HCT116 (cell line): ENCODE measurements around the gene LSM11. TPM values are rescaled to one million over a fixed set of nuclear protein-coding genes. Genes with fewer than 3 reads are reported as not detected.

ENCODE experiments used
- ATAC-seq: fragments of 200-7000 bp; cut with Tn5 transposase; 2 replicates; pipeline ENCODE4 v1.9.1; 2020; ENCODE audit warnings: mild to moderate bottlenecking, moderate library complexity
- BruUV-seq: library from RNA; stranded (reverse); fragments of 400-500 nt; replicated peaks from 2 replicates; lab custom pipeline; 2021; lab: Mats Ljungman, UMichigan
- CTCF ChIA-PET: fragments of 300-600 bp; sonication (Branson Sonifier 250); formaldehyde crosslinking; loops from one replicate; lab custom pipeline; 2021; ENCODE audit warnings: antibody characterized with exemption; lab: Charles Lee
- POLR2A ChIA-PET: fragments of 300-600, 350-600 bp; sonication (Branson Sonifier 250); formaldehyde crosslinking; loops from one replicate; lab custom pipeline; 2021; ENCODE audit warnings: antibody characterized with exemption; lab: Charles Lee
- RAD21 ChIA-PET, 2 experiments: fragments of 300-600 bp; sonication (Branson Sonifier 250); formaldehyde crosslinking; loops; one replicate each; lab custom pipeline; 2023; ENCODE audit warnings: low total read pairs in 2 of 2; ENCODE audit not compliant: uncharacterized antibody in 2 of 2, unreplicated experiment in 2 of 2, low non-redundant PET in 1 of 2; lab: Charles Lee
- DNase-seq: peaks from one replicate; pipeline ENCODE4 v3.0.0-alpha.2; 2010; ENCODE audit warnings: low read depth, low spot score
- H2AFZ ChIP-seq: fragments of 200-600 bp; shearing (Covaris generic), sonication (generic); 2 replicates; pipeline ENCODE4 v1.6.1; 2017; ENCODE audit warnings: low read depth, mixed run types, mixed read lengths, antibody characterized with exemption, low read length; ENCODE audit not compliant: poor library complexity, severe bottlenecking
- H3K27ac ChIP-seq: 2 replicates; pipeline ENCODE4 v1.5.1; 2012; ENCODE audit warnings: low read depth, low read length
- H3K27me3 ChIP-seq: fragments of 200-600 bp; sonication (generic); 2 replicates; pipeline ENCODE4 v1.6.1; 2016; ENCODE audit warnings: mixed run types, low read length, mixed read lengths; ENCODE audit not compliant: insufficient read depth
- H3K36me3 ChIP-seq, 2 experiments: fragments of 200-500 bp in 1 of 2; fragments of 200-600 bp in 1 of 2; sonication (Bioruptor generic) in 1 of 2; sonication (generic) in 1 of 2; 2 replicates each; pipeline versions ENCODE4 v1.5.1 to v1.6.1; 2014 to 2016; ENCODE audit warnings: low read length in 2 of 2, inconsistent platforms in 1 of 2, mixed read lengths in 1 of 2, mixed run types in 1 of 2; ENCODE audit not compliant: insufficient read depth in 2 of 2, control insufficient read depth in 1 of 2
- H3K4me1 ChIP-seq, 2 experiments: fragments of 200-600 bp in 1 of 2; sonication (generic) in 1 of 2; 2 replicates each; pipeline versions ENCODE4 v1.5.1 to v1.6.1; 2012 to 2017; ENCODE audit warnings: low read length in 2 of 2, inconsistent platforms in 1 of 2, mild to moderate bottlenecking in 1 of 2, mixed read lengths in 1 of 2, mixed run types in 1 of 2, moderate library complexity in 1 of 2; ENCODE audit not compliant: insufficient read depth in 2 of 2, control insufficient read depth in 1 of 2
- H3K4me2 ChIP-seq: fragments of 200-600 bp; sonication (generic); 2 replicates; pipeline ENCODE4 v1.6.1; 2017; ENCODE audit warnings: mixed run types, low read length, mixed read lengths
- H3K4me3 ChIP-seq, 2 experiments: fragments of 200-600 bp in 1 of 2; sonication (generic) in 1 of 2; replicated peaks in 1 of 2; 2 replicates each; pipeline ENCODE4 v1.5.1; 2011 to 2016; ENCODE audit warnings: low read length in 2 of 2, control low read depth in 1 of 2, low read depth in 1 of 2, mild to moderate bottlenecking in 1 of 2, mixed read lengths in 1 of 2, mixed run types in 1 of 2
- H3K79me2 ChIP-seq: fragments of 200-600 bp; sonication (generic); 2 replicates; pipeline ENCODE4 v1.6.1; 2017; ENCODE audit warnings: mild to moderate bottlenecking, mixed run types, low read length, moderate library complexity, mixed read lengths; ENCODE audit not compliant: insufficient read depth
- H3K9ac ChIP-seq: fragments of 200-600 bp; sonication (generic); 2 replicates; pipeline ENCODE4 v1.6.1; 2016; ENCODE audit warnings: low read length, mixed read lengths
- H3K9me2 ChIP-seq: fragments of 200-600 bp; sonication (generic), shearing (Covaris generic); 2 replicates; pipeline ENCODE4 v1.6.1; 2017; ENCODE audit warnings: mixed run types, mild to moderate bottlenecking, moderate library complexity; ENCODE audit not compliant: insufficient read depth
- H3K9me3 ChIP-seq, 2 experiments: fragments of 200-500 bp in 1 of 2; fragments of 200-600 bp in 1 of 2; sonication (Bioruptor generic) in 1 of 2; sonication (generic) in 1 of 2; 2 replicates each; pipeline ENCODE4 v1.6.1; 2014 to 2017; ENCODE audit warnings: low read length in 2 of 2, mixed read lengths in 2 of 2, inconsistent platforms in 1 of 2, low read depth in 1 of 2, mild to moderate bottlenecking in 1 of 2, mixed run types in 1 of 2, moderate library complexity in 1 of 2; ENCODE audit not compliant: control insufficient read depth in 1 of 2, insufficient read depth in 1 of 2
- H4K20me1 ChIP-seq: fragments of 200-600 bp; sonication (generic), shearing (Covaris generic); 2 replicates; pipeline ENCODE4 v1.6.1; 2017; ENCODE audit warnings: mixed run types, mild to moderate bottlenecking, moderate library complexity; ENCODE audit not compliant: insufficient read depth
- CBX3 ChIP-seq: IDR thresholded peaks from 2 replicates; pipeline ENCODE4 v1.6.1; 2012; ENCODE audit warnings: low read depth
- EGR1 ChIP-seq: IDR thresholded peaks from 2 replicates; pipeline ENCODE4 v1.6.1; 2012; ENCODE audit warnings: low read depth
- EZH2 ChIP-seq: fragments of 200-600 bp; sonication (generic); IDR thresholded peaks from 2 replicates; pipeline ENCODE4 v1.6.1; 2017; ENCODE audit warnings: antibody characterized with exemption, mixed run types
- EZH2phosphoT487 ChIP-seq: fragments of 200-600 bp; IDR thresholded peaks from 2 replicates; pipeline ENCODE4 v1.6.1; 2018; ENCODE audit warnings: antibody characterized with exemption, borderline replicate concordance
- FOSL1 ChIP-seq: IDR thresholded peaks from 2 replicates; pipeline ENCODE4 v1.6.1; 2012; ENCODE audit warnings: low read depth
- JUND ChIP-seq: IDR thresholded peaks from 2 replicates; pipeline ENCODE4 v1.6.1; 2012
- POLR2A ChIP-seq: IDR thresholded peaks from 2 replicates; pipeline ENCODE4 v1.7.0; 2011; ENCODE audit warnings: borderline replicate concordance; ENCODE audit not compliant: insufficient read depth, insufficient read length; ENCODE audit errors: extremely low read depth
- POLR2AphosphoS5 ChIP-seq: IDR thresholded peaks from 2 replicates; pipeline ENCODE4 v1.6.1; 2011; ENCODE audit warnings: mild to moderate bottlenecking, low read depth, low read length, moderate library complexity
- RAD21 ChIP-seq: IDR thresholded peaks from 2 replicates; pipeline ENCODE4 v1.6.1; 2012; ENCODE audit warnings: low read depth, mild to moderate bottlenecking
- SIN3A ChIP-seq: IDR thresholded peaks from 2 replicates; pipeline ENCODE4 v1.6.1; 2012; ENCODE audit warnings: low read depth
- SP1 ChIP-seq: IDR thresholded peaks from 2 replicates; pipeline ENCODE4 v1.6.1; 2012; ENCODE audit warnings: low read depth
- TCF7L2 ChIP-seq: IDR thresholded peaks from 2 replicates; pipeline ENCODE4 v1.7.0; 2011; ENCODE audit warnings: borderline replicate concordance, inconsistent platforms; ENCODE audit not compliant: insufficient read depth, insufficient read length; ENCODE audit errors: extremely low read depth
- ZNF274 ChIP-seq: fragments of 200-500 bp; sonication (Bioruptor generic); IDR thresholded peaks from 2 replicates; pipeline ENCODE4 v1.6.1; 2014; ENCODE audit warnings: mild to moderate bottlenecking, low read depth, low read length, inconsistent platforms
- intact Hi-C: fragments of 100-400 bp; cut with micrococcal nuclease; formaldehyde crosslinking; loops from 2 replicates; pipeline ENCODE4 v1.10.0; 2022
- total RNA-seq: library from RNA; stranded (reverse); gene quantifications from one replicate; pipeline ENCODE4 v1.2.1, GENCODE V29; 2021; ENCODE audit not compliant: unreplicated experiment
- TF ChIP-seq, protein P1 (sequence below), 3 experiments: fragments of 200-600 bp in 1 of 3; sonication (generic) in 1 of 3; IDR thresholded peaks in 2 of 3; conservative IDR thresholded peaks in 1 of 3; 2 replicates each; pipeline ENCODE4 v1.5.1; 2012 to 2017; ENCODE audit warnings: low read depth in 2 of 3, low read length in 2 of 3, antibody characterized with exemption in 1 of 3, borderline replicate concordance in 1 of 3, control low read depth in 1 of 3, mild to moderate bottlenecking in 1 of 3, mixed read lengths in 1 of 3, mixed run types in 1 of 3, moderate library complexity in 1 of 3; ENCODE audit not compliant: insufficient read depth in 1 of 3
- TF ChIP-seq, protein P2 (sequence below): IDR thresholded peaks from 2 replicates; pipeline ENCODE4 v1.6.1; 2012
- TF ChIP-seq, protein P3 (sequence below): IDR thresholded peaks from 2 replicates; pipeline ENCODE4 v1.6.1; 2012; ENCODE audit warnings: low read depth

LSM11 gene
- total RNA-seq, 1 experiment from 2014 or later, result 6.2 TPM

DNA sequence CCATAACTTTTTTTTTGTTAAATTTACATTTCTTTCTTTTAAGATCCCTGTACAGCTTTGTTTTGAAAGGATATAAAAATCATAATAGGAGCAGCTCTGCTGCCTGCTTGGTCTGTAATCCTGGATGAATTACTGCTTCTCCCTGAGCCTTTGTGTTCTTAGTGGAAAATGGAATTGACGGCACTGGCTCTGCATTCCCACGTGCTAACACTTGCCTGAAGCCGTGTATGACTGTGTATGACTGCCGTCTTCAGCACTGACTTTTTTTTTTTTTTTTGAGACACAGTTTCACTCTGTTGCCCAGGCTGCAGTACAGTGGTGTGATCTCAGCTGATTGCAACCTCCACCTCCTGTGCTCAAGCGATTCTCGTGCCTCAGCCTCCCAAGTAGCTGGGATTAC lies 7.5 kb upstream of the LSM11 start (continued):
- TF ChIP-seq RAD21, result no peak

DNA sequence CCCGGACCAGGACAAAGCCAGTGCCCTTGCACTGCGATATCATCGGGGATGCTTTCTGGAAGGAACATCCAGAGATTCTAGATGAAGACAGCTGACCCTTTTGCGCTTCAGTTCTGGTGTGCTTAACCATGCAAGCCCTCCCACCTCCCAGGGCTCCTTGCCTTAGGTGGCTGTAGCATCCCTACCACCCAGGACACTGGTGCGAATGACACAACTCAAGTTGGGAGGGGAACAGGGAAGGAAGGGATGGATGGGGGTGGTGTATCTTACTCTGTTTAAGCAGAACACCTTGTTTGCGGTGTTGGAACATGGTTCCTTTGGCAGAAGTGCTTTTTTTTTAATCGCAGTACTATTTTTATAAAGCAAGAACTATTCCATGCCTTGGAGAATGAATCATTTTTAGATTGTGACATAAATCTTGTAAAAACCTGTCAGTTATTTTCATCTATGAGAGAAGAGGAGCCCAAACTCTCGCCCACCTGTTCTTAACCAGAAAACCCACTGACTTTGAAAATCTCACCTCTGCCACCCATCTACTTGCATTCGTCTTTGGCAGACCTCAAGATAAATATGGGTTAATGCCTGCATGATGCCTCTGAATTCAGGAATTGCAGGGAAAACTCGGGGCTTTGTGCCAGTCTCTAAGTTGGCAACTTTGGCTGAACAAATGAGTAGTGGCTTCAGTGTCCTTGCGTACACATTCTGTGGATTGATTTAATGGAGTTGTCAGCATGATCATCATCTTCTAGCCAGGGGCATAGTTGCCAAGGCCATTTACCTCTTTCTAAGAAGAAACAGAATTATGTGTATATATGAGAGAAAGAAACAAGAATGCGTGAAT lies 3.9 kb upstream of the LSM11 start:
- H3K4me1 ChIP-seq, result peaks cover 5 to 18% of the 10 kb centered on the region in 2 experiments; a peak in 2 of 4 replicates
- H2AFZ ChIP-seq, result no peak overlapping the region
- ChIA-PET POLR2A (no interaction called here), CTCF (interaction anchor here (0.8 to 1.2 kb wide), 3 partner anchors 55 to 411 kb away, joined by 3 to 5 read pairs (median 3); no protein-coding TSS in a partner anchor), RAD21 (no interaction called here)
- no peak overlapping the region for H3K27ac ChIP-seq
- TF ChIP-seq CBX3 (no peak), EZH2phosphoT487 (no peak), POLR2AphosphoS5 (no peak), POLR2A (no peak), RAD21 (no peak), JUND (no peak), SIN3A (no peak), SP1 (no peak), EZH2 (no peak), FOSL1 (no peak), TCF7L2 (no peak), EGR1 (no peak), ZNF274 (no peak)
- TF ChIP-seq, protein P1, sequence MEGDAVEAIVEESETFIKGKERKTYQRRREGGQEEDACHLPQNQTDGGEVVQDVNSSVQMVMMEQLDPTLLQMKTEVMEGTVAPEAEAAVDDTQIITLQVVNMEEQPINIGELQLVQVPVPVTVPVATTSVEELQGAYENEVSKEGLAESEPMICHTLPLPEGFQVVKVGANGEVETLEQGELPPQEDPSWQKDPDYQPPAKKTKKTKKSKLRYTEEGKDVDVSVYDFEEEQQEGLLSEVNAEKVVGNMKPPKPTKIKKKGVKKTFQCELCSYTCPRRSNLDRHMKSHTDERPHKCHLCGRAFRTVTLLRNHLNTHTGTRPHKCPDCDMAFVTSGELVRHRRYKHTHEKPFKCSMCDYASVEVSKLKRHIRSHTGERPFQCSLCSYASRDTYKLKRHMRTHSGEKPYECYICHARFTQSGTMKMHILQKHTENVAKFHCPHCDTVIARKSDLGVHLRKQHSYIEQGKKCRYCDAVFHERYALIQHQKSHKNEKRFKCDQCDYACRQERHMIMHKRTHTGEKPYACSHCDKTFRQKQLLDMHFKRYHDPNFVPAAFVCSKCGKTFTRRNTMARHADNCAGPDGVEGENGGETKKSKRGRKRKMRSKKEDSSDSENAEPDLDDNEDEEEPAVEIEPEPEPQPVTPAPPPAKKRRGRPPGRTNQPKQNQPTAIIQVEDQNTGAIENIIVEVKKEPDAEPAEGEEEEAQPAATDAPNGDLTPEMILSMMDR (IDR thresholded peaks at IDR 0.05 in 2 of 3, conservative IDR thresholded peaks at IDR 0.05 in 1 of 3; ENCODE audit: borderline replicate concordance in 1 of 3, insufficient read depth in 1 of 3, low read depth in 2 of 3, low read length in 2 of 3), result no peak
- TF ChIP-seq, protein P2, sequence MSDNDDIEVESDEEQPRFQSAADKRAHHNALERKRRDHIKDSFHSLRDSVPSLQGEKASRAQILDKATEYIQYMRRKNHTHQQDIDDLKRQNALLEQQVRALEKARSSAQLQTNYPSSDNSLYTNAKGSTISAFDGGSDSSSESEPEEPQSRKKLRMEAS, result no peak
- TF ChIP-seq, protein P3, sequence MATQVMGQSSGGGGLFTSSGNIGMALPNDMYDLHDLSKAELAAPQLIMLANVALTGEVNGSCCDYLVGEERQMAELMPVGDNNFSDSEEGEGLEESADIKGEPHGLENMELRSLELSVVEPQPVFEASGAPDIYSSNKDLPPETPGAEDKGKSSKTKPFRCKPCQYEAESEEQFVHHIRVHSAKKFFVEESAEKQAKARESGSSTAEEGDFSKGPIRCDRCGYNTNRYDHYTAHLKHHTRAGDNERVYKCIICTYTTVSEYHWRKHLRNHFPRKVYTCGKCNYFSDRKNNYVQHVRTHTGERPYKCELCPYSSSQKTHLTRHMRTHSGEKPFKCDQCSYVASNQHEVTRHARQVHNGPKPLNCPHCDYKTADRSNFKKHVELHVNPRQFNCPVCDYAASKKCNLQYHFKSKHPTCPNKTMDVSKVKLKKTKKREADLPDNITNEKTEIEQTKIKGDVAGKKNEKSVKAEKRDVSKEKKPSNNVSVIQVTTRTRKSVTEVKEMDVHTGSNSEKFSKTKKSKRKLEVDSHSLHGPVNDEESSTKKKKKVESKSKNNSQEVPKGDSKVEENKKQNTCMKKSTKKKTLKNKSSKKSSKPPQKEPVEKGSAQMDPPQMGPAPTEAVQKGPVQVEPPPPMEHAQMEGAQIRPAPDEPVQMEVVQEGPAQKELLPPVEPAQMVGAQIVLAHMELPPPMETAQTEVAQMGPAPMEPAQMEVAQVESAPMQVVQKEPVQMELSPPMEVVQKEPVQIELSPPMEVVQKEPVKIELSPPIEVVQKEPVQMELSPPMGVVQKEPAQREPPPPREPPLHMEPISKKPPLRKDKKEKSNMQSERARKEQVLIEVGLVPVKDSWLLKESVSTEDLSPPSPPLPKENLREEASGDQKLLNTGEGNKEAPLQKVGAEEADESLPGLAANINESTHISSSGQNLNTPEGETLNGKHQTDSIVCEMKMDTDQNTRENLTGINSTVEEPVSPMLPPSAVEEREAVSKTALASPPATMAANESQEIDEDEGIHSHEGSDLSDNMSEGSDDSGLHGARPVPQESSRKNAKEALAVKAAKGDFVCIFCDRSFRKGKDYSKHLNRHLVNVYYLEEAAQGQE, result no peak
- H3K27me3 ChIP-seq, result no peaks in the 10 kb centered on the region
- intact Hi-C loops, result loop anchor here (1.0 to 10.0 kb wide), 5 partner anchors 70 to 595 kb away; partner anchors contain the start of genes ADAM19 and MED7
- DNase-seq, result no peak
- no peak overlapping the region for H3K4me3 ChIP-seq
- no peak overlapping the region for H3K9ac ChIP-seq
- H3K79me2 ChIP-seq, result no peaks in the 10 kb centered on the region
- H4K20me1 ChIP-seq, result no peaks in the 10 kb centered on the region
- ATAC-seq, result no peak
- no TSS peak for BruUV-seq
- no peaks in the 10 kb centered on the region for H3K9me2 ChIP-seq
- H3K36me3 ChIP-seq, result peaks cover 18 to 22% of the 10 kb centered on the region in 2 experiments; a peak in 3 of 4 replicates
- H3K4me2 ChIP-seq, result no peak overlapping the region
- no peaks in the 10 kb centered on the region for H3K9me3 ChIP-seq
